ENCODE results near the gene KHSRP.

DNA sequence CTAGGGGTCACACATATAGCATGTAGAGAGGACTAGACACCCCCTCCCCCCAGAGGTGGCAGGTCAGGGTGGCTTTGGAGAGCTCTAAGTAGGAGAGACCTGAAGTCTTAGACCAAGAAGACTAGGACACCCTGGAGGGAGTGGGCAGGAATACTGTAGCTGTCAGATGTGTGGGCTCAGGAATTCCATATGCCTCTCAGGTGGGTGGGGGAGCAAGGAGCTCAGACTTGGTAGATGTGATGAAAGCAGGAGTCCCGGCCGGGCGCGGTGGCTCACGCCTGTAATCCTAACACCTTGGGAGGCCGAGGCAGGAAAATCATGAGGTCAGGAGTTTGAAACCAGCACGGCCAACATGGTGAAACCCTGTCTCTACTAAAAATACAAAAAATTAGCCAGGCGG lies 41.1 kb upstream of the KHSRP start:
- no peak for TF ChIP-seq POLR2A (IDR thresholded peaks at IDR 0.05)
- TF ChIP-seq, protein P1, sequence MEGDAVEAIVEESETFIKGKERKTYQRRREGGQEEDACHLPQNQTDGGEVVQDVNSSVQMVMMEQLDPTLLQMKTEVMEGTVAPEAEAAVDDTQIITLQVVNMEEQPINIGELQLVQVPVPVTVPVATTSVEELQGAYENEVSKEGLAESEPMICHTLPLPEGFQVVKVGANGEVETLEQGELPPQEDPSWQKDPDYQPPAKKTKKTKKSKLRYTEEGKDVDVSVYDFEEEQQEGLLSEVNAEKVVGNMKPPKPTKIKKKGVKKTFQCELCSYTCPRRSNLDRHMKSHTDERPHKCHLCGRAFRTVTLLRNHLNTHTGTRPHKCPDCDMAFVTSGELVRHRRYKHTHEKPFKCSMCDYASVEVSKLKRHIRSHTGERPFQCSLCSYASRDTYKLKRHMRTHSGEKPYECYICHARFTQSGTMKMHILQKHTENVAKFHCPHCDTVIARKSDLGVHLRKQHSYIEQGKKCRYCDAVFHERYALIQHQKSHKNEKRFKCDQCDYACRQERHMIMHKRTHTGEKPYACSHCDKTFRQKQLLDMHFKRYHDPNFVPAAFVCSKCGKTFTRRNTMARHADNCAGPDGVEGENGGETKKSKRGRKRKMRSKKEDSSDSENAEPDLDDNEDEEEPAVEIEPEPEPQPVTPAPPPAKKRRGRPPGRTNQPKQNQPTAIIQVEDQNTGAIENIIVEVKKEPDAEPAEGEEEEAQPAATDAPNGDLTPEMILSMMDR (IDR thresholded peaks at IDR 0.05), result no peak
